ENCODE data around the gene CDK5. TPM values are rescaled to one million over a fixed set of nuclear protein-coding genes. Genes with fewer than 3 reads are reported as not detected.
A peak's percentile ranks its signal among the peaks of the same experiment; 100 is the strongest.

Gene CDK5
- total and polyA plus RNA-seq, 9 of the 15 experiments (the other 6 are each of a cell fraction or from before 2014, with no cell fraction given) = 3.2 to 38.0 (median 27.5) TPM

DNA sequence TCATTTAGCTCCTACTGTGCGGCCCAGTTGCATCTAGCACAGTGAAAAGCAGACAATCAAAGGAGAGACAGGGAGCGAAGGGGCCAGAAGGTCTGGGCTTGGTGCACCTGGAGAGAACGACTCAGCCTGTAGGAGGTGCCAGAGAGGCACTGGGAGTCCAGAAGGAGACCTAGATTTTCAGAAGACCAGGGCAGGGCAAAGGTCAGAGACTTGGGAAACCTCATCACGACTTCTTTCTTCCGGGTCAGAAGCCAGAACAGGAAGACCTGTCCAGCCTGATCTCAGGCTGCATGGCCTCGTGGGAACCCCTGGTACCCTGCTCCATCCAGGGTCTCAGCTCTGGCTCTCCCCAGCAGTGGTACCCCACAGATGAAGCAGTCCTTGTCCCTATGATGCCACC is 33.7 kb upstream of the CDK5 start:
- H3K79me2 ChIP-seq (ENCODE audit: control insufficient read depth, insufficient read depth, low read length) = peaks cover 95% of the 10 kb centered on the region
- FAIRE-seq (peak; percentile 92), ATAC-seq (peak; percentile 71), DNase-seq (ENCODE audit: extremely low read depth in 1 of 4, low spot score in 3 of 4) (peak; percentile 74 to 89 (median 78))
- WGBS (ENCODE audit: insufficient coverage, low coverage, missing lambda C conversion rate) = 38% methylated on average over 6 of the region's 6 CpGs
- no peak overlapping the region for H3K27ac ChIP-seq (ENCODE audit: extremely low read depth, low read depth, low read length)
- no peak overlapping the region for H3K4me2 ChIP-seq (ENCODE audit: insufficient read depth, low read length)
- intact Hi-C loops (cut with micrococcal nuclease) = loop anchor here (2.0 to 10.0 kb wide), 2 partner anchors 17 to 307 kb away; no protein-coding TSS in a partner anchor
- H3K36me3 ChIP-seq (ENCODE audit: control insufficient read depth, insufficient read depth, low read length) = peaks cover 81% of the 10 kb centered on the region; the same call in 2 of the 3 replicates
- H3K9me1 ChIP-seq (ENCODE audit: control insufficient read depth, insufficient read depth, low read length) = peaks cover 9% of the 10 kb centered on the region
- in situ Hi-C loops (cut with MboI) = no loop called here
- CTCF ChIA-PET (ENCODE audit: low intra/inter-chr PET ratio) = interaction anchor here (2.2 kb wide), 1 partner anchor 20 kb away, joined by 7 read pairs; no protein-coding TSS in a partner anchor
- H3K9me3 ChIP-seq (replicated peaks; ENCODE audit: control insufficient read depth, insufficient read depth, low read depth, low read length) = no peaks in the 10 kb centered on the region
- no peak overlapping the region for H3K4me3 ChIP-seq
- POLR2A ChIA-PET = interaction anchor here (4.4 kb wide), 1 partner anchor 13 kb away, joined by 31 read pairs; no protein-coding TSS in a partner anchor
- BruUV-seq (replicated peaks) = no TSS peak
- H4K20me1 ChIP-seq (replicated peaks; ENCODE audit: control insufficient read depth, insufficient read depth, low read length) = peaks cover 60% of the 10 kb centered on the region
- H2AFZ ChIP-seq (ENCODE audit: low read depth, low read length) = no peak overlapping the region
- H3K27me3 ChIP-seq (ENCODE audit: control insufficient read depth in 2 of 2, insufficient read depth in 2 of 2, low read length in 2 of 2) = no peaks in the 10 kb centered on the region
- H3K4me1 ChIP-seq (replicated peaks in 1 of 2; ENCODE audit: control insufficient read depth in 2 of 2, insufficient read depth in 2 of 2, low read length in 2 of 2) = peaks cover 21 to 54% of the 10 kb centered on the region in 2 experiments
- H3K9ac ChIP-seq (ENCODE audit: insufficient read depth in 1 of 2, low read depth in 2 of 2, low read length in 2 of 2) = 0 out of 4 replicates have a peak overlapping the region, but pooled peaks of 1 of the 2 experiments have one; percentile 3
- TF ChIP-seq, protein P1, sequence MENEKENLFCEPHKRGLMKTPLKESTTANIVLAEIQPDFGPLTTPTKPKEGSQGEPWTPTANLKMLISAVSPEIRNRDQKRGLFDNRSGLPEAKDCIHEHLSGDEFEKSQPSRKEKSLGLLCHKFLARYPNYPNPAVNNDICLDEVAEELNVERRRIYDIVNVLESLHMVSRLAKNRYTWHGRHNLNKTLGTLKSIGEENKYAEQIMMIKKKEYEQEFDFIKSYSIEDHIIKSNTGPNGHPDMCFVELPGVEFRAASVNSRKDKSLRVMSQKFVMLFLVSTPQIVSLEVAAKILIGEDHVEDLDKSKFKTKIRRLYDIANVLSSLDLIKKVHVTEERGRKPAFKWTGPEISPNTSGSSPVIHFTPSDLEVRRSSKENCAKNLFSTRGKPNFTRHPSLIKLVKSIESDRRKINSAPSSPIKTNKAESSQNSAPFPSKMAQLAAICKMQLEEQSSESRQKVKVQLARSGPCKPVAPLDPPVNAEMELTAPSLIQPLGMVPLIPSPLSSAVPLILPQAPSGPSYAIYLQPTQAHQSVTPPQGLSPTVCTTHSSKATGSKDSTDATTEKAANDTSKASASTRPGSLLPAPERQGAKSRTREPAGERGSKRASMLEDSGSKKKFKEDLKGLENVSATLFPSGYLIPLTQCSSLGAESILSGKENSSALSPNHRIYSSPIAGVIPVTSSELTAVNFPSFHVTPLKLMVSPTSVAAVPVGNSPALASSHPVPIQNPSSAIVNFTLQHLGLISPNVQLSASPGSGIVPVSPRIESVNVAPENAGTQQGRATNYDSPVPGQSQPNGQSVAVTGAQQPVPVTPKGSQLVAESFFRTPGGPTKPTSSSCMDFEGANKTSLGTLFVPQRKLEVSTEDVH (IDR thresholded peaks at IDR 0.05; ENCODE audit: low read depth, partially characterized antibody) = no peak
- TF ChIP-seq HNRNPK (IDR thresholded peaks at IDR 0.05; ENCODE audit: low read depth, low read length, poor library complexity, severe bottlenecking) (no peak), PPARD (CRISPR knock-in tag; IDR thresholded peaks at IDR 0.05) (no peak), NELFE (IDR thresholded peaks at IDR 0.05; ENCODE audit: insufficient read depth, insufficient read length) (no peak), TEAD1 (CRISPR knock-in tag; IDR thresholded peaks at IDR 0.05) (0 out of 4 replicates have a peak, but pooled peaks of 1 of the 2 experiments have one; percentile 19), ZNF175 (CRISPR knock-in tag; IDR thresholded peaks at IDR 0.05; ENCODE audit: low read depth) (0 out of 2 replicates have a peak, but pooled peaks have one; percentile 42), SNIP1 (IDR thresholded peaks at IDR 0.05; ENCODE audit: low read depth) (no peak), SAP30 (IDR thresholded peaks at IDR 0.05; ENCODE audit: borderline replicate concordance, insufficient read depth, low read depth, low read length, poor library complexity, severe bottlenecking) (no peak), CBFB (CRISPR knock-in tag; IDR thresholded peaks at IDR 0.05) (0 out of 2 replicates have a peak, but pooled peaks have one; percentile 27), ETV5 (CRISPR knock-in tag; IDR thresholded peaks at IDR 0.05; ENCODE audit: low read depth) (peak; percentile 84)
- TF ChIP-seq, protein P2, sequence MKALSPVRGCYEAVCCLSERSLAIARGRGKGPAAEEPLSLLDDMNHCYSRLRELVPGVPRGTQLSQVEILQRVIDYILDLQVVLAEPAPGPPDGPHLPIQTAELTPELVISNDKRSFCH (CRISPR knock-in tag; IDR thresholded peaks at IDR 0.05) = no peak
- TF ChIP-seq, protein P2 (tag; IDR thresholded peaks at IDR 0.05) = 0 out of 2 replicates have a peak, but pooled peaks have one; percentile 26
- TF ChIP-seq, protein P3, sequence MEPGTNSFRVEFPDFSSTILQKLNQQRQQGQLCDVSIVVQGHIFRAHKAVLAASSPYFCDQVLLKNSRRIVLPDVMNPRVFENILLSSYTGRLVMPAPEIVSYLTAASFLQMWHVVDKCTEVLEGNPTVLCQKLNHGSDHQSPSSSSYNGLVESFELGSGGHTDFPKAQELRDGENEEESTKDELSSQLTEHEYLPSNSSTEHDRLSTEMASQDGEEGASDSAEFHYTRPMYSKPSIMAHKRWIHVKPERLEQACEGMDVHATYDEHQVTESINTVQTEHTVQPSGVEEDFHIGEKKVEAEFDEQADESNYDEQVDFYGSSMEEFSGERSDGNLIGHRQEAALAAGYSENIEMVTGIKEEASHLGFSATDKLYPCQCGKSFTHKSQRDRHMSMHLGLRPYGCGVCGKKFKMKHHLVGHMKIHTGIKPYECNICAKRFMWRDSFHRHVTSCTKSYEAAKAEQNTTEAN (CRISPR knock-in tag; IDR thresholded peaks at IDR 0.05) = peak; percentile 71; the same call in 1 of the 2 replicates
- TF ChIP-seq, protein P4, sequence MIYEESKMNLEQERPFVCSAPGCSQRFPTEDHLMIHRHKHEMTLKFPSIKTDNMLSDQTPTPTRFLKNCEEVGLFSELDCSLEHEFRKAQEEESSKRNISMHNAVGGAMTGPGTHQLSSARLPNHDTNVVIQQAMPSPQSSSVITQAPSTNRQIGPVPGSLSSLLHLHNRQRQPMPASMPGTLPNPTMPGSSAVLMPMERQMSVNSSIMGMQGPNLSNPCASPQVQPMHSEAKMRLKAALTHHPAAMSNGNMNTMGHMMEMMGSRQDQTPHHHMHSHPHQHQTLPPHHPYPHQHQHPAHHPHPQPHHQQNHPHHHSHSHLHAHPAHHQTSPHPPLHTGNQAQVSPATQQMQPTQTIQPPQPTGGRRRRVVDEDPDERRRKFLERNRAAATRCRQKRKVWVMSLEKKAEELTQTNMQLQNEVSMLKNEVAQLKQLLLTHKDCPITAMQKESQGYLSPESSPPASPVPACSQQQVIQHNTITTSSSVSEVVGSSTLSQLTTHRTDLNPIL (CRISPR knock-in tag; IDR thresholded peaks at IDR 0.05) = no peak

Data from K562 (cell line).